Esophagus muscularis mucosa (tissue), 4 donors: Measurements from ENCODE around the gene ROBO2. TPM values are rescaled to one million over a fixed set of nuclear protein-coding genes. Genes with fewer than 3 reads are reported as not detected.

Experiments used
- DNase-seq: peaks from one replicate; pipeline ENCODE4 v3.0.0-alpha.2; 2017; ENCODE audit errors: extremely low spot score
- H3K27ac ChIP-seq, 4 donors: fragments of 200-600 bp; sonication (generic); replicated peaks in 1 of 4; 1 replicate in 3 of 4; 2 replicates in 1 of 4; pipeline ENCODE4 v1.5.1; 2016 to 2019; ENCODE audit warnings: mild to moderate bottlenecking in 1 of 4
- H3K27me3 ChIP-seq, 4 donors: fragments of 200-600 bp; sonication (generic); one replicate each; pipeline versions ENCODE4 v1.5.1 to v1.6.0; 2016 to 2019
- H3K36me3 ChIP-seq, 4 donors: fragments of 200-600 bp; sonication (generic); one replicate each; pipeline ENCODE4 v1.5.1; 2016 to 2019
- H3K4me1 ChIP-seq, 4 donors: fragments of 200-600 bp; sonication (generic); one replicate each; pipeline ENCODE4 v1.5.1; 2016 to 2019
- H3K4me3 ChIP-seq, 4 donors: fragments of 200-600 bp; sonication (generic); 1 replicate in 2 of 4; 2 replicates in 2 of 4; pipeline ENCODE4 v1.5.1; 2016 to 2019; ENCODE audit warnings: mild to moderate bottlenecking in 4 of 4, moderate library complexity in 1 of 4
- H3K9me3 ChIP-seq, 4 donors: fragments of 200-600 bp; sonication (generic); 1 replicate in 3 of 4; 2 replicates in 1 of 4; pipeline ENCODE4 v1.5.1; 2016 to 2019
- EP300 ChIP-seq: sonication (generic); formaldehyde crosslinking; IDR thresholded peaks from one replicate; pipeline ENCODE4 v1.6.1; 2017; ENCODE audit warnings: antibody characterized with exemption
- POLR2A ChIP-seq: fragments of 450-650 bp; IDR thresholded peaks from one replicate; pipeline ENCODE4 v1.6.1; 2017; ENCODE audit warnings: antibody characterized with exemption, moderate library complexity, mild to moderate bottlenecking, low read depth
- POLR2AphosphoS5 ChIP-seq, 2 donors: sonication (generic); formaldehyde crosslinking; IDR thresholded peaks; one replicate each; pipeline ENCODE4 v1.6.1; 2017; ENCODE audit warnings: antibody characterized with exemption in 2 of 2
- WGBS: methylation state at CpG from one replicate; pipeline ENCODE4 v1.1.5; 2018; 5-methylcytosine and 5-hydroxymethylcytosine counted together
- intact Hi-C: fragments of 100-400 bp; cut with DNase I; formaldehyde crosslinking; loops from one replicate; pipeline ENCODE4 v1.15.1; 2023
- total RNA-seq, 4 donors: library from RNA; depleted of rRNA; stranded (reverse); fragments of >200 nt; gene quantifications; one replicate each; pipeline versions ENCODE4 v1.1.0 to v1.2.1, GENCODE V29; 2016
- TF ChIP-seq, protein P1 (sequence below), 3 experiments: fragments of 200-600 bp in 2 of 3; fragments of 450-650 bp in 1 of 3; sonication (generic) in 2 of 3; IDR thresholded peaks; one replicate each; pipeline ENCODE4 v1.5.1; 2017 to 2019; ENCODE audit warnings: antibody characterized with exemption in 3 of 3, mild to moderate bottlenecking in 2 of 3, moderate library complexity in 1 of 3

The ROBO2 gene
- total RNA-seq, 4 donors from 2014 or later, result 0.83 to 2.1 (median 1.3) TPM

- Histone ChIP-seq H3K36me3 (no peaks in the 10 kb centered on the region), H3K9me3 (no peaks in the 10 kb centered on the region), H3K27ac (no peak overlapping the region), H3K4me3 (no peak overlapping the region), H3K27me3 (peaks cover 4 to 63% (median 13%) of the 10 kb centered on the region in 4 donors), H3K4me1 (peaks cover 17 to 22% (median 21%) of the 10 kb centered on the region in 4 donors)
- 63% methylated on average over 9 of the region's 9 CpGs for WGBS
- no peak for DNase-seq
- TF ChIP-seq, protein P1, sequence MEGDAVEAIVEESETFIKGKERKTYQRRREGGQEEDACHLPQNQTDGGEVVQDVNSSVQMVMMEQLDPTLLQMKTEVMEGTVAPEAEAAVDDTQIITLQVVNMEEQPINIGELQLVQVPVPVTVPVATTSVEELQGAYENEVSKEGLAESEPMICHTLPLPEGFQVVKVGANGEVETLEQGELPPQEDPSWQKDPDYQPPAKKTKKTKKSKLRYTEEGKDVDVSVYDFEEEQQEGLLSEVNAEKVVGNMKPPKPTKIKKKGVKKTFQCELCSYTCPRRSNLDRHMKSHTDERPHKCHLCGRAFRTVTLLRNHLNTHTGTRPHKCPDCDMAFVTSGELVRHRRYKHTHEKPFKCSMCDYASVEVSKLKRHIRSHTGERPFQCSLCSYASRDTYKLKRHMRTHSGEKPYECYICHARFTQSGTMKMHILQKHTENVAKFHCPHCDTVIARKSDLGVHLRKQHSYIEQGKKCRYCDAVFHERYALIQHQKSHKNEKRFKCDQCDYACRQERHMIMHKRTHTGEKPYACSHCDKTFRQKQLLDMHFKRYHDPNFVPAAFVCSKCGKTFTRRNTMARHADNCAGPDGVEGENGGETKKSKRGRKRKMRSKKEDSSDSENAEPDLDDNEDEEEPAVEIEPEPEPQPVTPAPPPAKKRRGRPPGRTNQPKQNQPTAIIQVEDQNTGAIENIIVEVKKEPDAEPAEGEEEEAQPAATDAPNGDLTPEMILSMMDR (IDR thresholded peaks at IDR 0.05), result no peak
- TF ChIP-seq POLR2A (no peak), EP300 (no peak), POLR2AphosphoS5 (IDR thresholded peaks at IDR 0.05) (no peak)
- intact Hi-C loops, result no loop called here
Measured at GRCh38 chr3:77040926-77041722, 1.2 kb downstream of the ROBO2 start.

DNA sequence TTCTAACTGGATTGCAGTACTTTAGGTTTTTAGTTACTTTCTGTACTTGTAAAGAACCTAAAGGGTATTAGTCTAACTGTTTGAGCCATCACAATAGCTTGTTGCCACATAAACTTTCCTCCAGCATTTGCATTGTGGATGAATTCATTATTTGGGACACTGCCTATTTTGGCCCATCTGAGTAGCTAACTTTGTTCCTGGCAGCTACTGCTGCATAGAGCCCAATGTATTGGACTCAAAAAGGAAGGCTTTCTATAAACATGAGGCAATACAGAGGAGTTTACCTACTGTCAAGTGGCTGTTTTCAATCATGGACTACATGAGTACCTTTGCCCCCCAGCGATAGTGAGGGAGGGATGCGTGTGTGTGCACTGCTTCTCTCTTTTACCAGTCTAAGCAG is 1.9 kb downstream of the ROBO2 start:
- WGBS, result 96% methylated on average over 2 of the region's 2 CpGs
- no peaks in the 10 kb centered on the region for H3K36me3 ChIP-seq
- no peaks in the 10 kb centered on the region for H3K9me3 ChIP-seq
- no peak overlapping the region for H3K27ac ChIP-seq
- peaks cover 17 to 22% (median 21%) of the 10 kb centered on the region in 4 donors for H3K4me1 ChIP-seq
- peaks cover 4 to 63% (median 13%) of the 10 kb centered on the region in 4 donors for H3K27me3 ChIP-seq
- DNase-seq, result no peak
- TF ChIP-seq, protein P1 (IDR thresholded peaks at IDR 0.05), result no peak
- TF ChIP-seq POLR2A (no peak), EP300 (no peak), POLR2AphosphoS5 (IDR thresholded peaks at IDR 0.05) (no peak)
- intact Hi-C loops, result no loop called here
- H3K4me3 ChIP-seq, result no peak overlapping the region

DNA sequence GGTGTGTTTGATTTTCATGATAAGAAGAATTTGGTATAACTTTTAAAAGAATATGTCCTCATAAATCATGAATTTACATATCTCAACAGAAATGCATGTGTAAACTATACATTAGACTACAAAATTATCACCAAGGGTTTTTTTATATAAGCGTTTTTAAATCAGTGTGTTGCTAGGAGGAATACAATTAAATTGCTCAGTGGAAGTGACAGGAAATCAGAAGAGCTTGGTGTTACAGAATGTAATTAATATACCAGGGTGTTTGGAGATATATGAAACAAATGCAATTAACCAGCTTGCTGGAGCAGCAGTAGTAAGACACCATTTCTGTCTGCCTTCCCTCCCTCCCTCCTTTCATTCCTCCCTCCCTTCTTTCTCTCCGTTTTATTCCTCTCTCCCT is 2.4 kb downstream of the ROBO2 start:
- no peak for TF ChIP-seq EP300
- TF ChIP-seq, protein P1 (IDR thresholded peaks at IDR 0.05), result no peak
- no peak for TF ChIP-seq POLR2AphosphoS5 (IDR thresholded peaks at IDR 0.05)
- no peak for TF ChIP-seq POLR2A
- Histone ChIP-seq H3K9me3 (no peaks in the 10 kb centered on the region), H3K27me3 (peaks cover 4 to 62% (median 13%) of the 10 kb centered on the region in 4 donors), H3K36me3 (no peaks in the 10 kb centered on the region), H3K4me3 (no peak overlapping the region), H3K4me1 (peaks cover 17 to 22% (median 21%) of the 10 kb centered on the region in 4 donors), H3K27ac (no peak overlapping the region)
- no peak for DNase-seq
- intact Hi-C loops, result no loop called here
- 82% methylated on average over 2 of the region's 2 CpGs for WGBS

DNA sequence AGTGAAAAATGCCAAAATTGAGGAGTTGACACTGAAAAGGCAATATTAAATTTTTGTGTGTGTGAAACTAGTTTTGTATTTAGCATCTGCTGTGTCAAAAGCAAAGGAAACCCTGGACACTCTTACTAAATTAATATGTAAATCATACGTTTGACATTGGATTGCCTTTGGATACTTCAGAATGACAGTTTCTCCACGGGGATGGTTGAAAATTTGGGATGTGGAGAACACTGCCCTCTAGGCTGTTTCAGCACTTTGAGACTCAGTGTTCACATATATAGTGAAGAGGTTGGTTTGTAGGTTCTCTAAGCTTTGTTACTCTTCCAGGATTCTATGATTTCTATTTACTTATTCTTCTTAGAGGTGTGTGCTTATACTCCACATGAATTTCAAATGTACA is 3.0 kb downstream of the ROBO2 start:
- intact Hi-C loops, result no loop called here
- Histone ChIP-seq H3K4me1 (peaks cover 17 to 22% (median 21%) of the 10 kb centered on the region in 4 donors), H3K27ac (no peak overlapping the region), H3K4me3 (no peak overlapping the region), H3K27me3 (peaks cover 4 to 56% (median 13%) of the 10 kb centered on the region in 4 donors), H3K9me3 (no peaks in the 10 kb centered on the region), H3K36me3 (no peaks in the 10 kb centered on the region)
- WGBS, result 56% methylated on average over 2 of the region's 2 CpGs
- TF ChIP-seq, protein P1 (IDR thresholded peaks at IDR 0.05), result no peak
- TF ChIP-seq EP300, result no peak
- no peak for TF ChIP-seq POLR2A
- no peak for TF ChIP-seq POLR2AphosphoS5 (IDR thresholded peaks at IDR 0.05)
- DNase-seq, result no peak
